HEK293 (cell line): ENCODE measurements around the gene BRCC3.

Source experiments
- CTCF ChIA-PET: fragments of 350-600 bp; formaldehyde crosslinking; extraction: SDS; loops from one replicate; lab custom pipeline; 2021; ENCODE audit warnings: antibody characterized with exemption; lab: Yijun Ruan, JAX
- POLR2A ChIA-PET: fragments of 300-600 bp; formaldehyde crosslinking; extraction: SDS; loops from one replicate; lab custom pipeline; 2020; ENCODE audit warnings: antibody characterized with exemption, inconsistent platforms; lab: Yijun Ruan, JAX
- H3K27ac ChIP-seq: fragments of 200-500 bp; sonication (Bioruptor generic); 2 replicates; pipeline ENCODE4 v1.5.1; 2014; ENCODE audit warnings: low read depth, low read length, control low read depth, inconsistent platforms; ENCODE audit errors: extremely low read depth
- H3K36me3 ChIP-seq, 2 experiments: fragments of 200-500 bp in 1 of 2; sonication (Bioruptor generic) in 1 of 2; 1 replicate in 1 of 2; 2 replicates in 1 of 2; pipeline ENCODE4 v1.5.1; 2014 to 2017; ENCODE audit warnings: inconsistent platforms in 2 of 2, low read length in 2 of 2; ENCODE audit not compliant: control insufficient read depth in 2 of 2, insufficient read depth in 1 of 2
- H3K4me1 ChIP-seq: fragments of 200-500 bp; sonication (Bioruptor generic); 2 replicates; pipeline ENCODE4 v1.5.1; 2014; ENCODE audit warnings: mild to moderate bottlenecking, low read length, inconsistent platforms; ENCODE audit not compliant: control insufficient read depth, insufficient read depth
- H3K4me3 ChIP-seq: 2 replicates; pipeline ENCODE4 v1.5.1; 2011; ENCODE audit warnings: low read depth, mild to moderate bottlenecking, control low read depth, low read length, moderate library complexity
- H3K9me3 ChIP-seq: fragments of 200-500 bp; sonication (Bioruptor generic); 2 replicates; pipeline ENCODE4 v1.5.1; 2014; ENCODE audit warnings: low read depth, low read length, inconsistent platforms; ENCODE audit not compliant: control insufficient read depth, insufficient read depth
- GFI1B ChIP-seq: fragments of 450-650 bp; formaldehyde crosslinking; IDR thresholded peaks from 2 replicates; pipeline ENCODE4 v1.5.1; 2016; ENCODE audit warnings: missing biosample characterization, missing genetic modification characterization
- HOXA7 ChIP-seq: sonication (generic); formaldehyde crosslinking; IDR thresholded peaks from 2 replicates; pipeline ENCODE4 v1.8.1; 2022; ENCODE audit warnings: missing genetic modification reagents, borderline replicate concordance
- KLF8 ChIP-seq: fragments of 450-650 bp; formaldehyde crosslinking; IDR thresholded peaks from 2 replicates; pipeline ENCODE4 v1.5.1; 2016; ENCODE audit warnings: missing biosample characterization, missing genetic modification characterization
- OVOL3 ChIP-seq: fragments of 450-650 bp; formaldehyde crosslinking; IDR thresholded peaks from 2 replicates; pipeline ENCODE4 v1.5.1; 2016; ENCODE audit warnings: missing biosample characterization, missing genetic modification characterization
- SP2 ChIP-seq: fragments of 450-650 bp; formaldehyde crosslinking; IDR thresholded peaks from 2 replicates; pipeline ENCODE4 v1.5.1; 2016; ENCODE audit warnings: missing biosample characterization, missing genetic modification characterization
- TCF7L2 ChIP-seq: IDR thresholded peaks from 2 replicates; pipeline ENCODE4 v1.6.1; 2011; ENCODE audit warnings: low read depth, mild to moderate bottlenecking, inconsistent platforms, low read length, moderate library complexity, borderline replicate concordance
- ZBTB1 ChIP-seq: fragments of 450-650 bp; formaldehyde crosslinking; IDR thresholded peaks from 2 replicates; pipeline ENCODE4 v1.5.1; 2016; ENCODE audit warnings: missing biosample characterization, missing genetic modification characterization
- ZBTB26 ChIP-seq: fragments of 450-650 bp; formaldehyde crosslinking; optimal IDR thresholded peaks from 2 replicates; pipeline ENCODE3; 2016; ENCODE audit warnings: missing biosample characterization, mild to moderate bottlenecking, missing genetic modification characterization
- ZFP3 ChIP-seq: fragments of 450-650 bp; formaldehyde crosslinking; IDR thresholded peaks from 2 replicates; pipeline ENCODE4 v1.5.1; 2016; ENCODE audit warnings: low read depth, missing biosample characterization, missing genetic modification characterization
- ZNF148 ChIP-seq: fragments of 450-650 bp; formaldehyde crosslinking; IDR thresholded peaks from 2 replicates; pipeline ENCODE4 v1.5.0; 2017; ENCODE audit warnings: missing biosample characterization, missing genetic modification characterization, borderline replicate concordance
- ZNF155 ChIP-seq: fragments of 450-650 bp; formaldehyde crosslinking; IDR thresholded peaks from 2 replicates; pipeline ENCODE4 v1.5.1; 2016; ENCODE audit warnings: missing biosample characterization, missing genetic modification characterization
- ZNF311 ChIP-seq: fragments of 450-650 bp; formaldehyde crosslinking; IDR thresholded peaks from 2 replicates; pipeline ENCODE4 v1.5.1; 2017; ENCODE audit warnings: missing biosample characterization, missing genetic modification characterization, borderline replicate concordance
- ZNF324 ChIP-seq: fragments of 450-650 bp; formaldehyde crosslinking; IDR thresholded peaks from 2 replicates; pipeline ENCODE4 v1.5.1; 2016; ENCODE audit warnings: missing biosample characterization, missing genetic modification characterization
- ZNF37A ChIP-seq: fragments of 450-650 bp; IDR thresholded peaks from 2 replicates; pipeline ENCODE4 v1.5.1; 2018; ENCODE audit warnings: missing biosample characterization, missing genetic modification characterization
- ZNF473 ChIP-seq: fragments of 450-650 bp; formaldehyde crosslinking; IDR thresholded peaks from 2 replicates; pipeline ENCODE4 v1.5.1; 2017; ENCODE audit warnings: missing biosample characterization, missing genetic modification characterization
- ZNF561 ChIP-seq: fragments of 450-650 bp; IDR thresholded peaks from 2 replicates; pipeline ENCODE4 v1.5.1; 2018; ENCODE audit warnings: missing biosample characterization, missing genetic modification characterization, borderline replicate concordance
- ZNF571 ChIP-seq: fragments of 450-650 bp; formaldehyde crosslinking; IDR thresholded peaks from 2 replicates; pipeline ENCODE4 v1.5.0; 2017; ENCODE audit warnings: missing biosample characterization, missing genetic modification characterization
- ZNF580 ChIP-seq: fragments of 450-650 bp; formaldehyde crosslinking; IDR thresholded peaks from 2 replicates; pipeline ENCODE4 v1.5.1; 2016; ENCODE audit warnings: missing biosample characterization, missing genetic modification characterization
- ZNF596 ChIP-seq: fragments of 450-650 bp; IDR thresholded peaks from 2 replicates; pipeline ENCODE4 v1.5.0; 2018; ENCODE audit warnings: missing biosample characterization, mild to moderate bottlenecking, missing genetic modification characterization, moderate library complexity
- ZNF626 ChIP-seq: fragments of 450-650 bp; sonication (Bioruptor Pico); formaldehyde crosslinking; IDR thresholded peaks from 2 replicates; pipeline ENCODE4 v1.5.1; 2018; ENCODE audit warnings: missing biosample characterization, missing genetic modification characterization, inconsistent platforms
- ZNF629 ChIP-seq: fragments of 450-650 bp; formaldehyde crosslinking; IDR thresholded peaks from 2 replicates; pipeline ENCODE4 v1.5.1; 2017; ENCODE audit warnings: missing biosample characterization, missing genetic modification characterization
- ZNF660 ChIP-seq: fragments of 450-650 bp; IDR thresholded peaks from 2 replicates; pipeline ENCODE4 v1.5.1; 2018; ENCODE audit warnings: missing biosample characterization, mild to moderate bottlenecking, missing genetic modification characterization
- ZNF701 ChIP-seq: fragments of 450-650 bp; formaldehyde crosslinking; IDR thresholded peaks from 2 replicates; pipeline ENCODE4 v1.5.1; 2016; ENCODE audit warnings: missing biosample characterization, missing genetic modification characterization
- ZNF707 ChIP-seq: fragments of 450-650 bp; formaldehyde crosslinking; IDR thresholded peaks from 2 replicates; pipeline ENCODE4 v1.5.1; 2016; ENCODE audit warnings: missing biosample characterization, missing genetic modification characterization
- ZNF747 ChIP-seq: fragments of 450-650 bp; formaldehyde crosslinking; IDR thresholded peaks from 2 replicates; pipeline ENCODE4 v1.5.1; 2016; ENCODE audit warnings: missing biosample characterization, missing genetic modification characterization
- ZSCAN18 ChIP-seq: fragments of 450-650 bp; formaldehyde crosslinking; IDR thresholded peaks from 2 replicates; pipeline ENCODE4 v1.5.1; 2016; ENCODE audit warnings: missing biosample characterization, missing genetic modification characterization

Gene BRCC3

GRCh38 chrX:155054255-155054654 lies 17.1 kb upstream of the BRCC3 start (continued):
- TF ChIP-seq ZNF148 (tag by site-specific recombination) (no peak), ZNF37A (no peak), ZNF707 (tag by site-specific recombination) (no peak), ZNF629 (tag by site-specific recombination) (no peak), ZFP3 (tag by site-specific recombination) (no peak), OVOL3 (tag by site-specific recombination) (no peak), ZNF324 (no peak), ZSCAN18 (no peak), ZNF701 (tag by site-specific recombination) (no peak), ZNF596 (tag by site-specific recombination) (no peak), ZNF660 (tag by site-specific recombination) (no peak)

- Histone ChIP-seq H3K4me3 (no peak overlapping the region), H3K4me1 (no peaks in the 10 kb centered on the region), H3K27ac (no peak overlapping the region), H3K9me3 (no peaks in the 10 kb centered on the region), H3K36me3 (peaks cover under 1 to 30% of the 10 kb centered on the region in 2 experiments)
- TF ChIP-seq ZNF747 (tag by site-specific recombination) (no peak), ZNF473 (tag by site-specific recombination) (no peak), GFI1B (tag by site-specific recombination) (no peak), ZNF311 (tag by site-specific recombination) (no peak), HOXA7 (CRISPR knock-in tag) (no peak), ZNF580 (tag by site-specific recombination) (no peak)
- CTCF ChIA-PET, result interaction anchor here (0.6 to 5.0 kb wide), 4 partner anchors 9 to 138 kb away, joined by 3 to 67 read pairs (median 18); no protein-coding TSS in a partner anchor
- POLR2A ChIA-PET, result no interaction called here
These were observed 15.8 kb upstream of the BRCC3 start for GRCh38 chrX:155055494-155055893.

GRCh38 chrX:155056471-155056870 lies 14.8 kb upstream of the BRCC3 start:
- no peaks in the 10 kb centered on the region for H3K9me3 ChIP-seq
- no peak overlapping the region for H3K27ac ChIP-seq
- ChIA-PET CTCF (interaction anchor here (0.7 to 5.0 kb wide), 17 partner anchors 8 to 139 kb away, joined by 3 to 67 read pairs (median 4); partner anchors contain the start of gene FUNDC2), POLR2A (no interaction called here)
- peaks cover 7 to 34% of the 10 kb centered on the region in 2 experiments for H3K36me3 ChIP-seq
- no peak overlapping the region for H3K4me3 ChIP-seq
- H3K4me1 ChIP-seq, result no peaks in the 10 kb centered on the region
- no peak for TF ChIP-seq KLF8 (tag by site-specific recombination)
- TF ChIP-seq ZNF626, result no peak
- TF ChIP-seq ZNF571 (tag by site-specific recombination), result no peak
- no peak for TF ChIP-seq TCF7L2
- TF ChIP-seq ZNF155, result no peak
- TF ChIP-seq ZBTB26 (tag by site-specific recombination), result no peak
- no peak for TF ChIP-seq ZNF561 (tag by site-specific recombination)
- TF ChIP-seq ZNF324, result no peak
- TF ChIP-seq ZNF596 (tag by site-specific recombination), result no peak
- no peak for TF ChIP-seq ZNF37A
- no peak for TF ChIP-seq ZNF707 (tag by site-specific recombination)
- TF ChIP-seq ZBTB1 (tag by site-specific recombination), result no peak
- TF ChIP-seq ZNF473 (tag by site-specific recombination), result no peak
- no peak for TF ChIP-seq SP2
- TF ChIP-seq, all 188 proteins: peak for 0
